ENCODE results near the gene MED27.
"Not testable (repeated sequence)": the region's sequence is repeated elsewhere in the genome, so short reads cannot be mapped to it uniquely, and the experiment has no call there.

The MED27 gene

GRCh38 chr9:132012704-132013357 lies 66.8 kb downstream of the MED27 start:
- no peak for DNase-seq

GRCh38 chr9:132011896-132012295 lies 67.8 kb downstream of the MED27 start:
- no peak for DNase-seq

- DNase-seq, result no peak
Observed at GRCh38 chr9:132011309-132011708, 68.4 kb downstream of the MED27 start.

- not testable (repeated sequence) for DNase-seq
Observed at GRCh38 chr9:132010201-132010600, 69.5 kb downstream of the MED27 start.

- no peak for DNase-seq
Observed at GRCh38 chr9:132008855-132009812, 70.5 kb downstream of the MED27 start.

- no peak for DNase-seq
Observed at GRCh38 chr9:132008184-132008803, 71.4 kb downstream of the MED27 start.

GRCh38 chr9:132007371-132008025 lies 72.2 kb downstream of the MED27 start:
- DNase-seq, result no peak

GRCh38 chr9:132006677-132007370 lies 72.8 kb downstream of the MED27 start:
- no peak for DNase-seq

GRCh38 chr9:132005899-132006298 lies 73.8 kb downstream of the MED27 start:
- no peak for DNase-seq

- DNase-seq, result no peak
Observed at GRCh38 chr9:132004323-132004722, 75.3 kb downstream of the MED27 start.

- no peak for DNase-seq
Observed at GRCh38 chr9:132003896-132004295, 75.8 kb downstream of the MED27 start.

- no peak for DNase-seq
Observed at GRCh38 chr9:132003319-132003704, 76.4 kb downstream of the MED27 start.

GRCh38 chr9:132002643-132003318 lies 76.9 kb downstream of the MED27 start:
- no peak for DNase-seq

GRCh38 chr9:132001567-132001966 lies 78.1 kb downstream of the MED27 start:
- DNase-seq, result no peak

- no peak for DNase-seq
Observed at GRCh38 chr9:132000659-132001058, 79.0 kb downstream of the MED27 start.

- DNase-seq, result no peak
Observed at GRCh38 chr9:131999692-132000551, 79.7 kb downstream of the MED27 start.

GRCh38 chr9:131997779-131998178 lies 81.9 kb downstream of the MED27 start:
- DNase-seq, result no peak

- DNase-seq, result no peak
Observed at GRCh38 chr9:131997076-131997475, 82.6 kb downstream of the MED27 start.

- no peak for DNase-seq
Observed at GRCh38 chr9:131995382-131995781, 84.3 kb downstream of the MED27 start.

- no peak for DNase-seq
Observed at GRCh38 chr9:131994364-131995125, 85.1 kb downstream of the MED27 start.
